PC-3 (cell line): ENCODE measurements around the gene TNNI3. TPM values are rescaled to one million over a fixed set of nuclear protein-coding genes. Genes with fewer than 3 reads are reported as not detected.

Source experiments
- ATAC-seq: fragments of 200-7000 bp; cut with Tn5 transposase; 2 replicates; pipeline ENCODE4 v1.9.1; 2020; ENCODE audit warnings: mild to moderate bottlenecking, moderate library complexity
- BruUV-seq: library from RNA; stranded (reverse); fragments of 400-500 nt; replicated peaks from 2 replicates; lab custom pipeline; 2021; lab: Mats Ljungman, UMichigan
- CTCF ChIA-PET: fragments of 300-600 bp; sonication (Branson Sonifier 250); formaldehyde crosslinking; loops from one replicate; lab custom pipeline; 2022; ENCODE audit warnings: antibody characterized with exemption; lab: Charles Lee
- POLR2A ChIA-PET: fragments of 300-600 bp; sonication (Branson Sonifier 250); formaldehyde crosslinking; loops from one replicate; lab custom pipeline; 2022; ENCODE audit warnings: antibody characterized with exemption; ENCODE audit not compliant: unreplicated experiment; lab: Charles Lee
- DNase-seq: peaks from one replicate; pipeline ENCODE4 v3.0.0-alpha.2; 2015
- H2AFZ ChIP-seq: fragments of 300-600 bp; sonication (generic); 2 replicates; pipeline ENCODE4 v1.6.0; 2016; ENCODE audit warnings: antibody characterized with exemption, low read length
- H3F3A ChIP-seq: fragments of 300-600 bp; sonication (generic); one replicate; pipeline ENCODE4 v1.6.0; 2017; ENCODE audit warnings: antibody characterized with exemption, low read length, control low read depth, mild to moderate bottlenecking; ENCODE audit not compliant: unreplicated experiment
- H3K27ac ChIP-seq: fragments of 300-600 bp; sonication (generic); 2 replicates; pipeline ENCODE4 v1.5.1; 2016; ENCODE audit warnings: mild to moderate bottlenecking, low read length
- H3K27me3 ChIP-seq: fragments of 300-600 bp; sonication (generic); 2 replicates; pipeline ENCODE4 v1.6.1; 2016; ENCODE audit warnings: low read length, mixed read lengths
- H3K36me3 ChIP-seq: fragments of 300-600 bp; sonication (generic); 2 replicates; pipeline ENCODE4 v1.6.1; 2016; ENCODE audit warnings: low read depth, mixed run types, low read length, mixed read lengths
- H3K4me1 ChIP-seq: fragments of 300-600 bp; sonication (generic); 2 replicates; pipeline ENCODE4 v1.5.1; 2016; ENCODE audit warnings: low read length; ENCODE audit not compliant: insufficient read depth
- H3K4me2 ChIP-seq: fragments of 300-600 bp; sonication (generic); 2 replicates; pipeline ENCODE4 v1.6.0; 2016; ENCODE audit warnings: low read length
- H3K4me3 ChIP-seq: fragments of 300-600 bp; sonication (generic); 2 replicates; pipeline ENCODE4 v1.5.1; 2016; ENCODE audit warnings: mild to moderate bottlenecking, low read length, mixed read lengths
- H3K79me2 ChIP-seq: fragments of 300-600 bp; sonication (generic); 2 replicates; pipeline ENCODE4 v1.6.1; 2017; ENCODE audit warnings: low read length, mixed read lengths
- H3K9ac ChIP-seq: fragments of 300-600 bp; sonication (generic); 2 replicates; pipeline ENCODE4 v1.6.0; 2016; ENCODE audit warnings: mild to moderate bottlenecking, low read length
- H3K9me2 ChIP-seq: fragments of 300-600 bp; sonication (generic); replicated peaks from 2 replicates; pipeline ENCODE4 v1.6.1; 2016; ENCODE audit warnings: mixed run types, low read length, mixed read lengths
- H3K9me3 ChIP-seq: fragments of 300-600 bp; sonication (generic); 2 replicates; pipeline ENCODE4 v1.6.1; 2016; ENCODE audit warnings: low read length, mixed read lengths
- H4K20me1 ChIP-seq: fragments of 300-600 bp; sonication (generic); 2 replicates; pipeline ENCODE4 v1.6.1; 2016; ENCODE audit warnings: low read length, mixed read lengths
- CTCF ChIP-seq: fragments of 300-600 bp; sonication (generic); conservative IDR thresholded peaks from 2 replicates; pipeline ENCODE4 v1.5.1; 2017; ENCODE audit warnings: antibody characterized with exemption, low read depth, mild to moderate bottlenecking, low read length
- EZH2 ChIP-seq: fragments of 300-600 bp; sonication (generic); IDR thresholded peaks from one replicate; pipeline ENCODE4 v1.6.1; 2017; ENCODE audit warnings: antibody characterized with exemption, mild to moderate bottlenecking, low read length; ENCODE audit not compliant: unreplicated experiment
- EZH2phosphoT487 ChIP-seq: fragments of 300-600 bp; sonication (generic); IDR thresholded peaks from 2 replicates; pipeline ENCODE4 v1.6.1; 2018; ENCODE audit warnings: mild to moderate bottlenecking, antibody characterized with exemption, low read length, borderline replicate concordance
- intact Hi-C: fragments of 100-400 bp; cut with micrococcal nuclease; formaldehyde crosslinking; loops from 2 replicates; pipeline ENCODE4 v1.9.0; 2023
- total RNA-seq: library from RNA; depleted of rRNA; stranded (reverse); fragments of >200 nt; gene quantifications from 2 replicates; pipeline ENCODE4 v1.2.3, GENCODE V29; 2014

TNNI3 gene
- total RNA-seq, 1 experiment from 2014 or later: 32.4 TPM

GRCh38 chr19:55153652-55154264 lies 3.8 kb downstream of the TNNI3 start:
- H2AFZ ChIP-seq: no peak overlapping the region
- no peak overlapping the region for H3K4me2 ChIP-seq
- no peaks in the 10 kb centered on the region for H3K9me2 ChIP-seq
- CTCF ChIA-PET: no interaction called here
- BruUV-seq: no TSS peak
- H3K4me3 ChIP-seq: no peak overlapping the region
- no peak for DNase-seq
- no peaks in the 10 kb centered on the region for H4K20me1 ChIP-seq
- H3K4me1 ChIP-seq: peaks cover 4% of the 10 kb centered on the region
- H3K9me3 ChIP-seq: no peaks in the 10 kb centered on the region
- no peak overlapping the region for H3K27ac ChIP-seq
- no peak overlapping the region for H3K9ac ChIP-seq
- no peaks in the 10 kb centered on the region for H3K79me2 ChIP-seq
- peaks cover 5% of the 10 kb centered on the region for H3F3A ChIP-seq
- POLR2A ChIA-PET: no interaction called here
- intact Hi-C loops: no loop called here
- H3K36me3 ChIP-seq: no peaks in the 10 kb centered on the region
- TF ChIP-seq CTCF (no peak), EZH2phosphoT487 (no peak), EZH2 (no peak)
- no peaks in the 10 kb centered on the region for H3K27me3 ChIP-seq
- ATAC-seq: no peak

- Histone ChIP-seq H3F3A (peaks cover 5% of the 10 kb centered on the region), H3K36me3 (no peaks in the 10 kb centered on the region), H2AFZ (peak overlapping the region; percentile 80), H4K20me1 (no peaks in the 10 kb centered on the region), H3K4me2 (no peak overlapping the region), H3K9me3 (no peaks in the 10 kb centered on the region), H3K4me3 (no peak overlapping the region), H3K27ac (peak overlapping the region; percentile 27; the same call in 1 of the 2 replicates), H3K27me3 (no peaks in the 10 kb centered on the region), H3K4me1 (peaks cover 2% of the 10 kb centered on the region; the same call in 1 of the 2 replicates), H3K9me2 (no peaks in the 10 kb centered on the region), H3K9ac (no peak overlapping the region), H3K79me2 (no peaks in the 10 kb centered on the region)
- TF ChIP-seq EZH2phosphoT487 (no peak), EZH2 (no peak), CTCF (no peak)
- DNase-seq (peak; percentile 39), ATAC-seq (peak; percentile 6; the same call in 1 of the 2 replicates)
- BruUV-seq: no TSS peak
- POLR2A ChIA-PET: no interaction called here
- intact Hi-C loops: no loop called here
- CTCF ChIA-PET: no interaction called here
Observed at GRCh38 chr19:55152017-55152416, 5.5 kb downstream of the TNNI3 start.
